Coronary artery (tissue), 2 donors: ENCODE results near the gene HIP1.
"Not testable (repeated sequence)": the region's sequence is repeated elsewhere in the genome, so short reads cannot be mapped to it uniquely, and the experiment has no call there.

Experiments used
- DNase-seq: peaks from one replicate; pipeline ENCODE4 v3.0.0-alpha.2; 2017; ENCODE audit warnings: low spot score
- H3K27ac ChIP-seq, 2 donors: fragments of 200-600 bp; sonication (generic); one replicate each; pipeline ENCODE4 v1.5.1; 2016 to 2019
- H3K4me3 ChIP-seq: fragments of 200-600 bp; sonication (generic); 2 replicates; pipeline ENCODE4 v1.5.1; 2016; ENCODE audit warnings: mild to moderate bottlenecking, moderate library complexity
- TF ChIP-seq, protein P1 (sequence below): fragments of 200-600 bp; sonication (generic); IDR thresholded peaks from one replicate; pipeline ENCODE4 v1.5.1; 2019; ENCODE audit warnings: antibody characterized with exemption

The HIP1 gene

DNA sequence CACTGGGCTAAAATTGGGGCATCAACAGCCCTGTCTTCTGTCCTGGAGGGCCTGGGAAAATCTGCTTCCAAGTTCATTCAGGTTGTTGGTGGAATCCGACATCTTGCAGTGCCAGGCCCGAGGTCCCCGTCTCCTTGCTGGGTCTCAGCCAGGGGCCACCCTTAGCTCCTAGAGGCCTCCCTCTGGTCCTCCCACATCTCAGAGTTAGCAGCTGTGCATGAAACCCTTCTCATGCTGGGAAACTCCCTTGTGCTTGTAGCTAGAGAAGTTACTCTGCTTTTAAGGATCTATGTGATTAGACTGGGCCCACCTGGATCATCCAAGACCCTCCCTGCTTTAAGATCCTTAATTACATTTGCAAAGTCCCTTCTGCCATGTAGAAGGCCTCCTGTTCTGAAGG is 15.3 kb downstream of the HIP1 start:
- no peak for DNase-seq
- Histone ChIP-seq H3K27ac (no peak overlapping the region), H3K4me3 (no peak overlapping the region)
- TF ChIP-seq, protein P1, sequence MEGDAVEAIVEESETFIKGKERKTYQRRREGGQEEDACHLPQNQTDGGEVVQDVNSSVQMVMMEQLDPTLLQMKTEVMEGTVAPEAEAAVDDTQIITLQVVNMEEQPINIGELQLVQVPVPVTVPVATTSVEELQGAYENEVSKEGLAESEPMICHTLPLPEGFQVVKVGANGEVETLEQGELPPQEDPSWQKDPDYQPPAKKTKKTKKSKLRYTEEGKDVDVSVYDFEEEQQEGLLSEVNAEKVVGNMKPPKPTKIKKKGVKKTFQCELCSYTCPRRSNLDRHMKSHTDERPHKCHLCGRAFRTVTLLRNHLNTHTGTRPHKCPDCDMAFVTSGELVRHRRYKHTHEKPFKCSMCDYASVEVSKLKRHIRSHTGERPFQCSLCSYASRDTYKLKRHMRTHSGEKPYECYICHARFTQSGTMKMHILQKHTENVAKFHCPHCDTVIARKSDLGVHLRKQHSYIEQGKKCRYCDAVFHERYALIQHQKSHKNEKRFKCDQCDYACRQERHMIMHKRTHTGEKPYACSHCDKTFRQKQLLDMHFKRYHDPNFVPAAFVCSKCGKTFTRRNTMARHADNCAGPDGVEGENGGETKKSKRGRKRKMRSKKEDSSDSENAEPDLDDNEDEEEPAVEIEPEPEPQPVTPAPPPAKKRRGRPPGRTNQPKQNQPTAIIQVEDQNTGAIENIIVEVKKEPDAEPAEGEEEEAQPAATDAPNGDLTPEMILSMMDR, result no peak

DNA sequence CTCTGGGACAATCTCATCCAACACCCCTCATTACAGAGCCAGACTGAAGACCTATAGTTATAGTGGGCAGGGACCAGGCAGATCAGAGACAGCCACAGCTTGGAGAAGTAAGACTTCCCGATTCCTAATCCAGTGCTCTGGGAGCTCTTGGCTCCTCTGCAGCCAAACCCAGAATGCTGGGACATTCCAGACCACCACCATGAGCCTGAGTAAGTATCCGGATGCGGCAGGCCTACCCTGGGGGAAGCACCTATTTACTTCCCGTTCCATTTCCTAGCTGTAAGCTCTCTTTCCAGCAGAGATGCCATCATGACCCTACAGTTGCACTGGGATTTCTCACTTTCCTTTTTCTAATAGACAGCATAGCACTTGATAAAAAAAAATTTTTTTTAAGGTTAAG is 16.4 kb downstream of the HIP1 start:
- no peak overlapping the region for H3K4me3 ChIP-seq
- DNase-seq, result no peak
- peak overlapping the region in 1 of 2 donors; percentile 38 for H3K27ac ChIP-seq
- TF ChIP-seq, protein P1, result no peak

DNA sequence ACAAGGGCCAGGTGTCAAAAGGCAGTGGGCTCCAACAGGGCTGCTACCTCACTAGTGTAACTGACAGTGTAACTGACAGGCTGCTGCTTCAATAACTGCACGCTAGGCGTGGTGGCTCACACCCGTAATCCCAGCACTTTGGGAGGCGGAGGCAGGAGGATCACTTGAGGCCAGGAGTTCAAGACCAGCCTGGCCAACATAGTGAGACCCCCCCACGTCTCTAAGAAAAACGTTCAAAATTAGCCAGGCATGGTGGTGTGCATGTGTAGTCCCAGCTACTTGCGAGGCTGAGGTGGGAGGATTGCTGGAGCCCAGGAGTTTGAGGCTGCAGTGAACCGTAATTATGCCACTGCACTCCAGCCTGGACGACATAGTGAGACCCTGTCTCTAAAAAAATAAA is 16.8 kb downstream of the HIP1 start:
- not testable (repeated sequence) for DNase-seq, H3K27ac ChIP-seq, H3K4me3 ChIP-seq

DNA sequence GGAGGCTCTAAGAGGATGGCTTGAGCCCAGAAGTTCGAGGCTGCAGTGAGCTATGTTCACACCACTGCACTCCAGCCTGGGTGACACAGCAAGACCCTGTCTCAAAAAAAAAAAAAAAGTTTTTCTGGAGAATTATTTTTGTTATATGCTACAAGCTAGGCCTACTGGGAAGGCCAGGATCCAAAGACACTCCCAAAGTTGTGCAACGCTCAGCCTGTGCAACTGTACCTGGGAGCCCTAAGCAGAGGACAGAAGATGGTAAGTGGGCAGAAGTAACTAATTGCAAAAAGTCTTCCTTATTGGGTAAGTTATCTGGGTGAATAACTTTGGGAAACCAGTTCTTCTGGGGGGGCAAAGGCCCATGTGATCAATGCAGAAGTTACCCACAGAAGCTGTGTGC is 17.3 kb downstream of the HIP1 start:
- TF ChIP-seq, protein P1, result no peak
- no peak overlapping the region for H3K4me3 ChIP-seq
- no peak for DNase-seq

DNA sequence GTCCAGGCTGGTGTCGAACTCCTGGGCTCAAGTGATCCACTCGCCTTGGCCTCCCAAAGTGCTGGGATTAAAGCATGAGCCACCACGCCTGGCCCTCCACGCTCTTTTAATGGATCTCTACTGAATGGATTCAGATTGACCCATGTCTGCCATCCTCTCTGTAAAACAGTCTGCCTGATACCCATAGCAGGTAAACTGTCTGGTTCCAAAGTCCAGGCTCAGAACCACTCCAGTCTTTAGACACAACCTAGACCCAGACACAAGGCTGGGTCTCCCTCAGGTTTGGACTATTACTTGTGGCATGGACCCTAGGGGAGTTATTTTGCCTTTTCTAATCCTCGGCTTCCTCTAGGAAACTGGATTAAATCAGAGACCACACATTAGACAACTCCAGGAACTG is 19.1 kb downstream of the HIP1 start:
- DNase-seq, result no peak
- no peak overlapping the region for H3K4me3 ChIP-seq
- H3K27ac ChIP-seq, result no peak overlapping the region
- TF ChIP-seq, protein P1, result no peak

More for the DNA sequence above, 17.3 kb downstream of the HIP1 start:
- no peak overlapping the region for H3K27ac ChIP-seq

DNA sequence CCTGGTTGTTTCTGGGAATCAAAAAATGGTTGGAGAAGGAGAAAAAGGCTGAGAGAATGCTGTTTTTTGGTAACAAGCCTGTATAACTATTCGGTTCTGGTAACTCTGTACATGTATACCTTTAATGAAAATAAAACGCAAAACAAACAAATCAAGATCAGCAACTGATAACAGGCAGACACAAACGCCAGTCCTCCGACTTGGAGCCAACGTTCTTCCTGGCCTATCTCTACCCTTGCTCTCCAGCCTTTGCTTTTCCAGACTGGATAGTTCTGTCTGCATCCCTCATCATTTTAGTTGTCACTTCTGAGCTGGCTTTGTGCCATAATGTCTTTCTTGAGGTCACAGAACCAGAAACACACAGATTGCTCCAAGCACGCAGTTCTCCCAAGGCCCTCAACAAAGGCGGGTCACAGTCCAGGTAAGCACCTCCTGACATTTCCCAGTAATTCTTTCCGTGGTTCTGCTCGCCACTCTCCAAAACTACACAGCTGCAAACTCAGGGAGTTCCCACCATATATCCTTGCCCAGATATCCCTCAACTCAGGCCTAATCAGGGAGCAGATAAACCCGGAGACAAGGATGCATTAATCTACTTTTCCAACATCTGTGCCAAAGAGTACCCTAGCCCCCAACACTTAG is 20.2 kb downstream of the HIP1 start:
- DNase-seq, result no peak
- H3K4me3 ChIP-seq, result no peak overlapping the region
- TF ChIP-seq, protein P1, result no peak
- peak overlapping the region; percentile 35 to 47 for H3K27ac ChIP-seq

DNA sequence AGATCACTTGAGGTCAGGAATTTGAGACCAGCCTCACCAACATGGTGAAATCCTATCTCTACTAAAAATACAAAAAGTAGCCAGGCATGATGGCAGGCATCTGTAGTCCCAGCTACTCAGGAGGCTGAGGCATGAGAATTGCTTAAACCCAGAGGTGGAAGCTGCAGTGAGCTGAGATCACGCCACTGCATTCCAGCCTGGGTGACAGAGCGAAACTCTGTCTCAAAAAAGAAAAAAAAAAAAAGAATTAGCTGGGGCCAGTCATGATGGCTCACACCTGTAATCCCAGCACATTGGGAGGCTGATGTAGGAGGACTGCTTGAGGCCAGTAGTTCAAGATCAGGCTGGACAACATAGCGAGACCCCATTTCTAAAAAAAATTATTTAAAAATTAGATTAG is 21.0 kb downstream of the HIP1 start:
- not testable (repeated sequence) for DNase-seq, H3K4me3 ChIP-seq, H3K27ac ChIP-seq

DNA sequence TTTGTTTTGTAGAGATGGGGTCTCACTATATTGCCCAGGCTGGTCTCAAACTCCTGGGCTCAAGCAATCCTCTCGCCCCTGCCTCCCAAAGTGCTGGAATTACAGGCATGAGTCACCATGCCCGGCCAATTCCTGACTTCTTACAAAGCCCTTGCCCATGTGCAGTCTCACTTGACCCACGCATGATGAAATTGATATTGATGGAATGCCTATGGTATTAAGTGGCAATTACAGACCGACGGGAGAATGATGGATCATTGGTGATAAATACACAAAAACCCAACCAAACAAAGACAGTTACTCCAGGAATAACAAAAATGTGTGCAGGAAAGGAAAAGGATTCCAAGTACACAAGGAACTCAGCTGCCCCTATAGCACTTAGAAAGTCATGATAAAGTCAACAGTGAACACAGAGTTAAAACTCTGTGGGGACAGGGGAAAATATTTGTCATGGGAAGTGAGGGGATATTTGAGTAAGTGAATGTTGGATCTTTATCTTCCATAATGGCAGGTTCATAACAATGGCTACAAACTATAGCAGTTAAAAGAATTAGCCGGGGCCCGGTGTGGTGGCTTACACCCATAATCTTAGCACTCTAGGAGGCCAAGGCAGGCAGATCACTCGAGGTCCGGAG is 21.6 kb downstream of the HIP1 start:
- DNase-seq, result no peak
- no peak overlapping the region for H3K4me3 ChIP-seq
- peak overlapping the region; percentile 20 to 44 for H3K27ac ChIP-seq
- TF ChIP-seq, protein P1, result no peak
